SJCRH30 (cell line): Measurements from ENCODE around the gene CCDC74A. TPM values are rescaled to one million over a fixed set of nuclear protein-coding genes. Genes with fewer than 3 reads are reported as not detected.
"Not testable (repeated sequence)": the region's sequence is repeated elsewhere in the genome, so short reads cannot be mapped to it uniquely, and the experiment has no call there.

Source experiments
- DNase-seq, 2 experiments: peaks; one replicate each; pipeline ENCODE4 v3.0.0-alpha.2; 2015 to 2020
- H3K27ac ChIP-seq: fragments of 250-450 bp; sonication (Bioruptor Pico); 2 replicates; pipeline ENCODE4 v1.5.1; 2020; ENCODE audit warnings: mild to moderate bottlenecking, moderate library complexity
- H3K27me3 ChIP-seq: fragments of 250-450 bp; sonication (Bioruptor Pico); 2 replicates; pipeline ENCODE4 v1.5.1; 2020; ENCODE audit warnings: mild to moderate bottlenecking, moderate library complexity
- H3K36me3 ChIP-seq: fragments of 250-450 bp; sonication (Bioruptor Pico); 2 replicates; pipeline ENCODE4 v1.5.1; 2020; ENCODE audit warnings: mild to moderate bottlenecking, moderate library complexity
- H3K4me1 ChIP-seq: fragments of 250-450 bp; sonication (Bioruptor Pico); 2 replicates; pipeline ENCODE4 v1.5.1; 2020; ENCODE audit warnings: mild to moderate bottlenecking, moderate library complexity
- H3K4me3 ChIP-seq: fragments of 250-450 bp; sonication (Bioruptor Pico); 2 replicates; pipeline ENCODE4 v1.5.1; 2020; ENCODE audit warnings: mild to moderate bottlenecking, moderate library complexity
- H3K9me3 ChIP-seq: fragments of 250-450 bp; sonication (Bioruptor Pico); replicated peaks from 2 replicates; pipeline ENCODE4 v1.5.1; 2020; ENCODE audit warnings: mild to moderate bottlenecking, moderate library complexity
- total RNA-seq: library from RNA; depleted of rRNA; stranded (reverse); fragments of >200 nt; shearing (Covaris generic); gene quantifications from 2 replicates; pipeline ENCODE4 v1.2.3, GENCODE V29; 2014

The CCDC74A gene
- total RNA-seq, 1 experiment from 2014 or later, result not detected

DNA sequence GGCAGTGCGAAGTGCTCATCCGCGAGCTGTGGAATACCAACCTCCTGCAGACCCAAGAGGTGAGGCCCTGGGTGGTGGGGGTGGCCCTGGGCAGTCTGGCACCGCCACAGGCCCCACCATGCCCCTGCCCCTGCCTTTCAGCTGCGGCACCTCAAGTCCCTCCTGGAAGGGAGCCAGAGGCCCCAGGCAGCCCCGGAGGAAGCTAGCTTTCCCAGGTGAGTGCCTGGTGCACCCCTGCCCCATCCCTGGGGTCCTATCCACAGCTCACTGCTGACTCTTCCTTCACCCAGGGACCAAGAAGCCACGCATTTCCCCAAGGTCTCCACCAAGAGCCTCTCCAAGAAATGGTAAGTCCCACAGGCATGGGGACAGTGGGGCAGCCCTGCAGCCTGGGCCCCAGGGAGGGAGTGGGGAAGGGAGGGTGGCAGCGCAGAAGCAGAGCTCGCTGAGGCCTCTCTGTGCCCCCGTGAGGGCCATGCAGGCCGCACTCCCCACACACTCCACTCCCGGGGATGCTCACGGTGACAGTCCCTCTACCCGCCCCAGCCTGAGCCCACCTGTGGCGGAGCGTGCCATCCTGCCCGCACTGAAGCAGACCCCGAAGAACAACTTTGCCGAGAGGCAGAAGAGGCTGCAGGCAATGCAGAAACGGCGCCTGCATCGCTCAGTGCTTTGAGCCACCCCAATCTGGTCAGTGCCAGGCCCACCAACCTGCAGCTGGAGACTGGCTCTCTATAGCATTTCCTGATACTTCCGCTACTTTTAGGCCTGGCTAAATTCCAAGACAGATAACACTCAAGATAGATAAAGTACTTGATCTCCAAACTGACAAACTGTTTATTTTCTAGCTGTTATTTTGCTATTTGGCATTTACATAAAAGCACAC, 5.3 kb downstream of the CCDC74A start:
- not testable (repeated sequence) for H3K36me3 ChIP-seq, H3K4me3 ChIP-seq, H3K27me3 ChIP-seq, H3K4me1 ChIP-seq, H3K27ac ChIP-seq, H3K9me3 ChIP-seq, DNase-seq

DNA sequence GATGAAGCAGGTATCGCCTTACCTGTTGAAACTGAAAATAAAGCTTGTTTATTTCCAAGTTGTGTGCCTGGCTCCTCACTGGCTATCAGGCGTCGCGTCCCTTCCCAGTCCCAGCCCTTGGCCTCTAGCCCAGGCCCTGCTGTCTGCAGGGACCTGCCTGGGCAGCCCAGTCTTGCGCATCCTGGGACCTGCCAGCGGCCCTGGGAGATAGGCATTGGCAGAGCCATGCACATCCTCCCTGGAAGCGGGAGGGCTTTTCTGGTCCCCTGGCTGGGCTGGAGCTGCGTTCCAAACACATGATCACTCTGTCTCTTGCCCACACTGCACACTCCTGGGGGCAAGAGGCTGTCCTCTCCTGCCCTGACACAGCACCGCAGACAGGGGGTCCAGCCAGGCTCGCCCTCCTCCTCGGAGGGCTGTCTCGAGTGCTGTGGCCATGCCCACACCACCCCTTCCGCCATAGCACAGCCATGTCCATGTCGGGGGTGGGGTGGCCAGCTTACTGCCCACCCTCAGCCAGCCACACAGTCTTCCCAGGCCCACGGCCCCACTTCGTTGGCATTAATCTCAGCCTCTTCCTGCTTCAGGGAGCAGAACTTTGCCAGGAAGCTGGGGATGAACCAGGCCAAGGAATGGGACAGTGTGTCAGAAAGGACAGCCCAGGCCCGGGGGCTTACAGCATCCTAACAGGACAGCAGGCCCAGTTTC, 6.1 kb downstream of the CCDC74A start:
- not testable (repeated sequence) for DNase-seq, H3K4me3 ChIP-seq, H3K4me1 ChIP-seq, H3K27me3 ChIP-seq, H3K27ac ChIP-seq, H3K9me3 ChIP-seq, H3K36me3 ChIP-seq

DNA sequence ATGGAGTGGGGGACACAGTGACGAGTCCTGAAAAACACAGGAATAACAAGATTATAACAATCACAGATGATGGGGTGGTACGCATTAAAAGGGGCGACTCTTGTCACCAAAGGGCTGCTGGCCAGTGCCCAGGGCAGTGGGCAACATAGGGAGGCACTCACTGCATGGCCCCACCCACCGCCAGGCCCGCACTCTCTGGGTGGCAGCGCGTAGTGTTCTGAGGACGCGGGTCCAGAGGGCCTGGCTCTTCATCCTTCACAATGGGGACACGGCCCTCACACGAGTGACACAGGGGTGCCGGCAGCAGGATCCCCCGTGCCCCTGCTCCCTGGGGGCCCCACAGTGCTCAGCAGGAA, 6.6 kb downstream of the CCDC74A start:
- not testable (repeated sequence) for DNase-seq, H3K4me3 ChIP-seq, H3K9me3 ChIP-seq, H3K4me1 ChIP-seq, H3K27ac ChIP-seq, H3K36me3 ChIP-seq, H3K27me3 ChIP-seq

DNA sequence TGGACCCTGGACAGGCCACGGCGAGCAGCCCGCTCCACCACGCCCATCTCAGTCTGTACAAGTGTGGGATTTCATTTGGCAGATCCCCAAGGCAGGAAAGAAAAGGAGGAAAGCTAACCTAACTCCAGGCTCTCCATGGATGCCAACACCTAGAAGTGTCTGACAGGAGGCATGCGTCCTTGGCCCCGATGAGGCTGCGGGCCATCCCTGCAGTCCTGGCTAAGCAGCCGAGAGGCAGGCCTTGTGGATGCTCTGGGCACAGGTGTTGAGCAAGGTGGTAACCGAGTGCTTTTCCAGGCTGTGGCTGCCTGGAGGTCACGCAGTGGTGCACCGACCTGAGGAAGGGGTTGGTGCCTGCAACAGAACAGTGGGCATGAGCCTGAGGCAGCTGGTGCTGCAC, 7.3 kb downstream of the CCDC74A start:
- H3K4me1 ChIP-seq, result not testable (repeated sequence)

DNA sequence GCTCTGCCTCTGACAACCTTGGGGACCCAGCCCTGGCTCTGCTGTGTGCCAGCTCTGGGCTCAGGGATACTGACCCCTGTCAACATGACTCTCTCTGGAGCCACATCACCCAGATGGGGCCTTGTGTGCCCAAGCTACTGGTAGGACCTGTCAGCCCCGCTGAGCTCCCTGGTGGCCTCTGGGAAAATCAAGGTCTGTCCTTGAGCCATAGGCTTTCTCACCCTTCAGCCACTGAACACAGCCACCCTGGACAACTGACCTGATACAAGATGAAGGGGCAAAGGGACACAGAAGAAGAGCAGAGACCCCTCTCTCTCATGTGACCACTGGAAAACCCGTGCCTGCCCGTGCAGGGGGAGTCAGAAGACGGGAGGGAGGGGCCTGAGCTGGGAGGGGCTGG, 7.8 kb downstream of the CCDC74A start:
- no peaks in the 10 kb centered on the region for H3K27me3 ChIP-seq
- H3K36me3 ChIP-seq, result no peaks in the 10 kb centered on the region
- H3K4me3 ChIP-seq, result no peak overlapping the region
- H3K9me3 ChIP-seq, result no peaks in the 10 kb centered on the region
- DNase-seq, result no peak
- H3K27ac ChIP-seq, result no peak overlapping the region
- no peaks in the 10 kb centered on the region for H3K4me1 ChIP-seq

More for the DNA sequence above, 7.3 kb downstream of the CCDC74A start:
- not testable (repeated sequence) for H3K36me3 ChIP-seq, H3K27me3 ChIP-seq, DNase-seq, H3K27ac ChIP-seq, H3K9me3 ChIP-seq, H3K4me3 ChIP-seq

DNA sequence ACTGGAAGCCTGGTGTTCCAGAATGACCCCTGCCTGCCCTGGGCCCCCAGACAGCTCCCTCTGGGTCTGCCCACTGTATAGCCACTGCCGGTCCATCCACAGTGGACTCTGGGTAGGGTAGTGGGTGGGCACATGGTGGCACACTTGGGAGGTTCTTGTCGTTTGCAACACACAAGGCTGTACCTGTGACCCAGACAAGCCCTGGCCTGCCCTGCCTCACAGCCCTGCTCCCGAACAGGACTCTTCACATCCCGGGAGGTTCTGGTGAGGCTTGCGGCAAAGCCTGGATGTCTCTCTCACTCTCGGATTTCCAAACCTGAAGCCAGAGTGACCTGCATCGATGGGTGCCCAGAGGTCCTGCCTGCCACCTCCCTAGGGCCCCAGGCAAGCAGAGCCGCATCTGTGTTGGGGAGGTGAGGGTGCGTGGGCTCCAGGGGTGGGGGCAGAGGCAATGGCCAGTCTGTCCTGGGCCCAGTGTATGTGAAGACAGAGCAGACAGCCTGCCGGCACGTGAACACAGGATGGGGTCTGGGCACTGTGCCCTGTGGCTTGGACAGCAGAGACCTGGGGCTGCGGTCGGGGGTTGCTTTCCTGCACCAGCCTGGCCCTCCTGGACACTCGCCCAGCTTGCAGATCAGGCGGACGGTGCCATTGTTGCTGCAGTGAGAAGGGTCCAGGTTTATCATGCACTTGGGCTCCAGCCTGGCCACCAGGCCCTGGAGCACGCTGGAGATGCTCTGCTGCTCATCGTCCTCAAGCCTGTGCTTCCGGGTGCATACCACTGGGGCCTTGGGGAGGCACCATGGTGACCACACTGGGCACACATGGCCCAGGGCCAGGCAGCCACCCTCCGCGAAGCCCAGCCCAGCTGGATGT, 8.5 kb downstream of the CCDC74A start:
- H3K36me3 ChIP-seq, H3K27me3 ChIP-seq, H3K9me3 ChIP-seq, H3K27ac ChIP-seq, H3K4me1 ChIP-seq, DNase-seq, H3K4me3 ChIP-seq: not testable (repeated sequence)

DNA sequence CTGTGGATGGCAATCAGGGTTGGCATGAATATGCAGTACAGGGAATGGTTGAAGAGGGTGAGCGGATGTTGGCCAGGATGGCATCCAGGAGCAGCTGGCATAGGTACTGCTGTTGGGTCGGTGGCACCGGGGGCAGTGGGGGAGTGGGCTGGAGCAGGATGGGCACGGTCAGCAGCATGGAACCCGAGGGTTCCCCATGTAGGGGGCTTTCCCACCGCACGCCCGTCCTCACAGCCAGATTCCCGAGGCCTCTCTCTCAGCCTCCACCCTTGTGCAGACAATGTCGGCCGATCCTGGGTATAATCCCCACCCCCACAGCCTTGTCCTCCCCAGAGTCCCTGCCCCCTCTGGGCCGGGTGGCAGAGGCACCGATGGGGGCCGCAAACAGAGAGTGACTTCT, 9.2 kb downstream of the CCDC74A start:
- not testable (repeated sequence) for H3K27ac ChIP-seq, DNase-seq

DNA sequence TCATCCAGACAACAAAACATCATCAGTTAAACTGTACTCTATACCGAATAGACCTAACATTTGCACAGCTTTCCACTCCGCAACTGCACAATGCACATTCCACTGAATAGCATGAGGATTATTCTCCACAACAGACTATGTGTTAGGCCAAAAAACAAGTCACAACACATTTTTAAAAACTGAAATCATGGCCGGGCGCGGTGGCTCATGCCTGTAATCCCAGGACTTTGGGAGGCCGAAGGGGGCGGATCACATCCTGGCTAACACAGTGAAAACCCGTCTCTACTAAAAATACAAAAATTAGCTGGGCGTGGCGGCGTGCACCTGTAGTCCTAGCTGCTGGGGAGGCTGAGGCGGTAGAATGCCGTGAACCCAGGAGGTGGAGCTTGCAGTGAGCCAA, 11.2 kb downstream of the CCDC74A start:
- H3K4me1 ChIP-seq, H3K4me3 ChIP-seq, H3K9me3 ChIP-seq, DNase-seq, H3K27ac ChIP-seq, H3K36me3 ChIP-seq, H3K27me3 ChIP-seq: not testable (repeated sequence)

More for the DNA sequence above, 9.2 kb downstream of the CCDC74A start:
- not testable (repeated sequence) for H3K9me3 ChIP-seq, H3K4me1 ChIP-seq, H3K4me3 ChIP-seq, H3K27me3 ChIP-seq, H3K36me3 ChIP-seq

DNA sequence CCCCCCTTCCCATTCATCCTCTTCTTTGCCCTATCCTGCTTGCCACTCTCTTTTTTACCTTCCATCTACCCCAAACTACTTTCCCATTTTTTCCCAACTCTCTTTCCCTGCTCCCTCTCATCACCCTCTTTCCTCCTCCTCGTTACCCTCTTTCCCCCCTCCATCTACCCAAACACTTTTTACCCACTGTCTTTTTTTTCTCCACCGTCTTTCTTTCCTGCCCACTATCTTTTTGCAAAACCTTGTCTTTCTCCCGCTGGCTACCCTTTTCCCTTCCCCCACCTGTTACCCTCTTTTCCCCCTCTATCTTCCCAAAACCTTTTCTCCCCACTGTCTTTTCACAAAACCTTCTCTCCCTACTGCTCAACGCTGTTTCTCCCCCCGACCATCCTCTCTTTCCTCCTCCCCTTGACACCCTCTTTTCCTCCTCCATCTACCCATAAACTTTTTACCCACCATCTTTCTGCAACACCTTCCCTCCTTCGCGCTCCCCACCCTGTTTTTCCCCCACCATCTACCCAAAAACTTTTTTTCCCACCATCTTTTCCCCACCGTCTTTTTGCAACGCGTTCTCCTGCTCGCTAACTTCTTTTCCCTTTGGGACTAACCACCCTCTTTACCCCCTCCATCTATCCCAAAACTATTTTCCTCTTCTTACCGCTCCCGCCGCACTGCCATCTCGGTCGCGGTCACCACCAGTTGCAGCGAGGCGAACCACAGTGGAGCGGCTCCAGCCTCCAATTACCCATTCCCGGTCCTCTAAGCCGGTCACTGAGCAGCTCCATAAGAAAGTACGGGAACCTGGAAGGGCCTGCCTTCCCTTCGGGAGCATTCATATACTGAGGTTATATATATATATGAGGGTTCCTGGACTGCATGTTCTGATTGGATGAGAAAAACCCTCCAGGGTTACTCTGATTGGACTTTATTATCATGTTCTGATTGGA, 15.0 kb downstream of the CCDC74A start:
- no peak overlapping the region for H3K4me3 ChIP-seq
- H3K36me3 ChIP-seq, result no peaks in the 10 kb centered on the region
- no peak overlapping the region for H3K27ac ChIP-seq
- H3K9me3 ChIP-seq, result no peaks in the 10 kb centered on the region
- DNase-seq, result no peak
- H3K4me1 ChIP-seq, result no peaks in the 10 kb centered on the region
- no peaks in the 10 kb centered on the region for H3K27me3 ChIP-seq

DNA sequence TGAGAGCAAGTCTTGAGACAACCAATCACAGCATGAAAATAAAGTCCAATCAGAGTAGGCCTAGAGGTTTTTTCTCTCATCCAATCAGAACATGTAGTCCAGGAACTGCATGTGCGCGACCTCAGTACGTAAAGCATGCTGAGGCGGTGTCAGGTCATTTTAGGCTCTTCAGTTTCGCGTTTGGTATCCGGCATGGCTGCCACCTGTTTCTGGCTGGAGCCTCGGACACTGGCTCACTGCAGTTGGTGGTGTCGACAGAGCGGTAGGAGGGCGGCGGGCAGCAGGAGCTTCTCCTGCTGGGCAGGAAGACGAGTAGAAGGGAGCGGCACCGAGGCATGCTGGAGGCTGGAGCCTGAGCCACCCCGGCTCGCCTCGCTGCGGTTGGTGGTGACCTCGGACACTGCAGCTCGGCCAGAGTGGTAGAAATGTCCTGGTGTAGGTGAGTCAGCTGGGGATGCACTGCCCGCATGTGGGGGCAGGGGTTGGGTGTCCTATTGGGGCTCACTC, 15.8 kb downstream of the CCDC74A start:
- no peak for DNase-seq

DNA sequence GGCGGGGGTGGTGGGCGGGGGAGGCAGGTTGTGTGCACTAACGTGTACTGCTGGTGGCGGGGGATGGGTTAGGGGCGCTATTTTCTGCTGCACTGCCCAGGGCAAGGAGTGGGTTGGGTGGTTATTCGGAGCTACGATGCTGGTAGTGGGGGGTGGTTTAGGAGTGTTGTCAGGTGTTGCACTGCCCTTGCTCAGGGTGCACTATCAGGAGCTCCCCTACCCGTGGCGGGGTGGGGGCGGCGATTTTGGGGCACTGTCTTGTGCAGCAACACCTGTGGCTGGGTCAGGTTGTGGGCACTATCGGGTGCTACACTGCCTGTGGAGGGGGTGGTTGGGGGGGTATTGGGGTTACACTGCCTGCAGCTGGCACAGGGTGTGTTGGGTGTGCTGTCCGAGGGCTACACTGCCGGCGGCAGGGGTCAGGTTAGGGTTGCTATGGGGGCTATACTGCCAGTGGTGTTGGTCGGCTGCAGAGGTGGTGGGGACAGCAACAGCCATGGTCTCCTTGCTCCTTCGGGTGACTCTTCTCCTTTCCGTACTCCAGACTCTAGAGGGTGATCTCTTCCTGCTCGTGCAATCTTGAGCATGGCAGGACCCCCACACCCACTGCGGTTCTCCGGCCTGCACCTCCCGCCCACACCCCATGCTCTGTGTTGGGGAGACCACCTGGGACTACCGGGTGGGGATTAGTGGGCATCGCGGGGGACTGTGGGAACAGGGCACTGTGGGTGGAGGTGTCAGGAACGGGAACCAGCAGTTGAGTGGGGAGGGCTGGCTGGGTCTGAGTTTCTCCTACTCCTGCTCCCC, 16.5 kb downstream of the CCDC74A start:
- not testable (repeated sequence) for H3K4me3 ChIP-seq, H3K27me3 ChIP-seq, DNase-seq, H3K27ac ChIP-seq, H3K4me1 ChIP-seq, H3K9me3 ChIP-seq, H3K36me3 ChIP-seq

More for the DNA sequence above, 15.8 kb downstream of the CCDC74A start:
- no peaks in the 10 kb centered on the region for H3K36me3 ChIP-seq
- H3K4me3 ChIP-seq, result no peak overlapping the region
- H3K27ac ChIP-seq, result no peak overlapping the region
- H3K27me3 ChIP-seq, result no peaks in the 10 kb centered on the region
- no peaks in the 10 kb centered on the region for H3K4me1 ChIP-seq
- H3K9me3 ChIP-seq, result no peaks in the 10 kb centered on the region

DNA sequence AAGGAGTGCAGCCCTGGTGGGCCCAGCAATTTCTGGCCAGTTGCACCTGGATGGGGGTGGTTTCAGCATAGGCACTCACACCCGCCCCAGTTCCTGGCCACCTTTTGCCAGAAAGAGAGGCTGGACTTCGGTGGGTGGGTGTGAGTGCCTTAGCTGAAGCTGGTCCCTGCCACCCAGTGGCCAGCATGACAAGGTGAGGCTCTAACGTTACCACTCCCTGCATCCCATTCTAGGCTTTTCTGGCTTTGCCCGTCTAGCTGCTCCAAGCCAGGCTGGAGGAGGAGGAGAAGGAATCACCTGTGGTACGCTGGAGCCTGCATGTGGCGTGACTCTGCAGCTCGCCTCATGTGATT, 17.1 kb downstream of the CCDC74A start:
- H3K4me1 ChIP-seq, H3K9me3 ChIP-seq, H3K4me3 ChIP-seq, DNase-seq, H3K27ac ChIP-seq, H3K36me3 ChIP-seq, H3K27me3 ChIP-seq: not testable (repeated sequence)

DNA sequence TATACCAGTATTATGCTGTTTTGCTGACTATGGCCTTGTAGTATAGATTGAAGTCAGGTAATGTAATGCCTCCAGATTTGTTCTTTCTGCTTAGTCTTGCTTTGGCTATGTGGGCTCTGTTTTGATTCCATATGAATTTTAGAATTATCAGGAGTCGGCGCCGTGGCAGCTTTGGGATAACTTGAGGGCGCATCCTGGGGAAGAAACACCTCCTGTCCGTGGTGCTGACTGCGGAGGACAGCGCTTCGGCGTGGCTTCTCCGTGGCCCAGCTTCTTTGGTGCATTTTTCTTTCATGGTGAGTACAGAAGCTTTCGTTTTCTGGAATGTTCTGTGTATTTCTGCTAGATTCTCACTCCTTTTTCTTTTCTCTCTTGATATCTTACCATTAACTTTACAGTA, 25.2 kb downstream of the CCDC74A start:
- no peak overlapping the region for H3K27ac ChIP-seq

More for the DNA sequence above, 25.2 kb downstream of the CCDC74A start:
- Histone ChIP-seq H3K36me3 (no peaks in the 10 kb centered on the region), H3K27me3 (no peaks in the 10 kb centered on the region), H3K4me1 (no peaks in the 10 kb centered on the region), H3K4me3 (no peak overlapping the region), H3K9me3 (no peaks in the 10 kb centered on the region)
- DNase-seq, result no peak
